H9 (cell line): Measurements from ENCODE around the gene GDI1. TPM values are rescaled to one million over a fixed set of nuclear protein-coding genes. Genes with fewer than 3 reads are reported as not detected.

Source experiments
- DNase-seq: peaks from one replicate; pipeline ENCODE4 v3.0.0-alpha.2; 2017
- H2AFZ ChIP-seq: one replicate; pipeline ENCODE4 v1.6.1; 2013; ENCODE audit warnings: mild to moderate bottlenecking, low read length, control low read depth, moderate library complexity
- H2AK5ac ChIP-seq: 2 replicates; pipeline ENCODE4 v1.6.1; 2013; ENCODE audit warnings: low read length, control low read depth, mixed read lengths; ENCODE audit not compliant: insufficient read length
- H2BK120ac ChIP-seq: one replicate; pipeline ENCODE4 v1.6.1; 2013; ENCODE audit warnings: low read depth, mild to moderate bottlenecking, low read length, control low read depth, inconsistent platforms; ENCODE audit not compliant: poor library complexity, severe bottlenecking
- H2BK12ac ChIP-seq: 2 replicates; pipeline ENCODE4 v1.6.1; 2013; ENCODE audit warnings: low read length, control low read depth, mixed read lengths, low read depth; ENCODE audit not compliant: insufficient read length
- H2BK15ac ChIP-seq: 2 replicates; pipeline ENCODE4 v1.6.1; 2013; ENCODE audit warnings: low read depth, low read length, control low read depth
- H2BK20ac ChIP-seq: one replicate; pipeline ENCODE4 v1.6.1; 2013; ENCODE audit warnings: low read depth, mild to moderate bottlenecking, low read length, control low read depth, inconsistent platforms; ENCODE audit not compliant: poor library complexity, severe bottlenecking
- H2BK5ac ChIP-seq: 2 replicates; pipeline ENCODE4 v1.6.1; 2013; ENCODE audit warnings: low read length, control low read depth, mixed read lengths; ENCODE audit not compliant: insufficient read length
- H3K14ac ChIP-seq: 2 replicates; pipeline ENCODE4 v1.6.1; 2013; ENCODE audit warnings: low read length, control low read depth; ENCODE audit not compliant: insufficient read depth
- H3K18ac ChIP-seq: 2 replicates; pipeline ENCODE4 v1.6.1; 2013; ENCODE audit warnings: low read depth, mild to moderate bottlenecking, mixed read lengths, low read length, control low read depth; ENCODE audit not compliant: insufficient read length
- H3K23ac ChIP-seq: 2 replicates; pipeline ENCODE4 v1.6.1; 2013; ENCODE audit warnings: low read length, control low read depth, mixed read lengths, low read depth; ENCODE audit not compliant: insufficient read length
- H3K23me2 ChIP-seq: 2 replicates; pipeline ENCODE4 v1.6.1; 2013; ENCODE audit warnings: low read depth, mild to moderate bottlenecking, mixed read lengths, low read length, control low read depth; ENCODE audit not compliant: insufficient read length, poor library complexity, severe bottlenecking
- H3K27ac ChIP-seq: 2 replicates; pipeline ENCODE4 v1.5.1; 2013; ENCODE audit warnings: low read length, control low read depth, mixed read lengths, low read depth; ENCODE audit not compliant: insufficient read length
- H3K27me3 ChIP-seq: 2 replicates; pipeline ENCODE4 v1.6.1; 2013; ENCODE audit warnings: low read length, control low read depth, inconsistent platforms; ENCODE audit not compliant: insufficient read depth
- H3K4ac ChIP-seq: 2 replicates; pipeline ENCODE4 v1.6.1; 2013; ENCODE audit warnings: low read depth, mild to moderate bottlenecking, control low read depth, inconsistent platforms, low read length, moderate library complexity
- H3K4me1 ChIP-seq: 2 replicates; pipeline ENCODE4 v1.6.1; 2013; ENCODE audit warnings: low read length, control low read depth, inconsistent platforms; ENCODE audit not compliant: insufficient read depth
- H3K4me2 ChIP-seq: 2 replicates; pipeline ENCODE4 v1.6.1; 2013; ENCODE audit warnings: low read length, control low read depth, mixed read lengths; ENCODE audit not compliant: insufficient read length, insufficient read depth
- H3K56ac ChIP-seq: 2 replicates; pipeline ENCODE4 v1.6.1; 2013; ENCODE audit warnings: low read depth, mild to moderate bottlenecking, mixed read lengths, low read length, control low read depth; ENCODE audit not compliant: insufficient read length
- H3K79me1 ChIP-seq: 2 replicates; pipeline ENCODE4 v1.6.1; 2013; ENCODE audit warnings: low read depth, mild to moderate bottlenecking, moderate library complexity, low read length, control low read depth, inconsistent platforms; ENCODE audit not compliant: insufficient read depth, poor library complexity, severe bottlenecking
- H3K79me2 ChIP-seq: 2 replicates; pipeline ENCODE4 v1.6.1; 2013; ENCODE audit warnings: low read length, control low read depth, inconsistent platforms; ENCODE audit not compliant: insufficient read depth
- H3K9ac ChIP-seq: 2 replicates; pipeline ENCODE4 v1.6.1; 2013; ENCODE audit warnings: low read length, control low read depth, mixed read lengths; ENCODE audit not compliant: insufficient read length; ENCODE audit errors: extremely low read depth
- H3K9me3 ChIP-seq: one replicate; pipeline ENCODE4 v1.6.1; 2013; ENCODE audit warnings: low read depth, low read length, inconsistent platforms; ENCODE audit not compliant: control insufficient read depth
- H3T11ph ChIP-seq: one replicate; pipeline ENCODE4 v1.6.1; 2013; ENCODE audit warnings: mild to moderate bottlenecking, low read length, control low read depth, inconsistent platforms
- H4K20me1 ChIP-seq: one replicate; pipeline ENCODE4 v1.6.1; 2013; ENCODE audit not compliant: control insufficient read depth, insufficient read length, insufficient read depth
- H4K5ac ChIP-seq: 2 replicates; pipeline ENCODE4 v1.6.1; 2013; ENCODE audit warnings: low read depth, mild to moderate bottlenecking, mixed read lengths, low read length, control low read depth; ENCODE audit not compliant: insufficient read length
- H4K8ac ChIP-seq: replicated peaks from 2 replicates; pipeline ENCODE4 v1.6.1; 2013; ENCODE audit warnings: low read length, control low read depth, mixed read lengths, low read depth; ENCODE audit not compliant: insufficient read length
- H4K91ac ChIP-seq: 2 replicates; pipeline ENCODE4 v1.6.1; 2013; ENCODE audit warnings: low read depth, mild to moderate bottlenecking, moderate library complexity, mixed read lengths, low read length, control low read depth; ENCODE audit not compliant: insufficient read length
- H3K27ac Mint-ChIP-seq, 3 experiments: 2 replicates in 2 of 3; 3 replicates in 1 of 3; pipeline ENCODE4 v1.8.0; 2020 to 2021; ENCODE audit warnings: mixed read lengths in 3 of 3, mild to moderate bottlenecking in 1 of 3, moderate library complexity in 1 of 3
- H3K27me3 Mint-ChIP-seq: 2 replicates; pipeline ENCODE4 v1.8.0; 2021; ENCODE audit warnings: low read depth, mild to moderate bottlenecking, moderate library complexity, mixed read lengths
- H3K36me3 Mint-ChIP-seq, 3 experiments: 2 replicates in 2 of 3; 3 replicates in 1 of 3; pipeline ENCODE4 v1.8.0; 2020 to 2021; ENCODE audit warnings: low read depth in 3 of 3, mixed read lengths in 3 of 3; ENCODE audit not compliant: insufficient read depth in 1 of 3
- H3K4me1 Mint-ChIP-seq, 2 experiments: 2 replicates each; pipeline ENCODE4 v1.8.0; 2020; ENCODE audit warnings: mixed read lengths in 2 of 2
- H3K4me3 Mint-ChIP-seq, 2 experiments: 2 replicates in 1 of 2; 3 replicates in 1 of 2; pipeline ENCODE4 v1.8.0; 2020 to 2021; ENCODE audit warnings: mild to moderate bottlenecking in 2 of 2, mixed read lengths in 2 of 2, moderate library complexity in 1 of 2
- H3K9me3 Mint-ChIP-seq, 2 experiments: 2 replicates in 1 of 2; 3 replicates in 1 of 2; pipeline ENCODE4 v1.8.0; 2020; ENCODE audit warnings: mild to moderate bottlenecking in 2 of 2, mixed read lengths in 2 of 2, moderate library complexity in 1 of 2
- CTCF ChIP-seq: fragments of 200-600 bp; sonication (generic); conservative IDR thresholded peaks from 3 replicates; pipeline ENCODE4 v1.8.0; 2021; ENCODE audit warnings: antibody characterized with exemption, mild to moderate bottlenecking
- WGBS: extraction: QIAGEN DNeasy Blood & Tissue Kit; methylation state at CpG from one replicate; pipeline ENCODE4 v1.1.7; 2013; ENCODE audit warnings: missing lambda C conversion rate, low lambda C conversion rate, mixed read lengths; ENCODE audit not compliant: insufficient read length; ENCODE audit errors: extremely low coverage; 5-methylcytosine and 5-hydroxymethylcytosine counted together
- total RNA-seq: library from RNA; stranded (reverse); gene quantifications from 2 replicates; pipeline ENCODE4 v1.2.1, GENCODE V29; 2021

Gene GDI1
- total RNA-seq, 1 experiment from 2014 or later, result 111 TPM

GRCh38 chrX:154420402-154420756 is 16.6 kb upstream of the GDI1 start:
- no peak overlapping the region for H4K5ac ChIP-seq
- H3K4me1 ChIP-seq, result no peaks in the 10 kb centered on the region
- H3K36me3 Mint-ChIP-seq, result peaks cover 11 to 19% (median 14%) of the 10 kb centered on the region in 3 experiments
- no peak overlapping the region for H2BK20ac ChIP-seq
- H4K8ac ChIP-seq, result no peak overlapping the region
- no peak overlapping the region for H2AK5ac ChIP-seq
- no peak overlapping the region for H3K23ac ChIP-seq
- no peak overlapping the region for H3K9ac ChIP-seq
- H3K9me3 ChIP-seq, result peaks cover 34% of the 10 kb centered on the region
- H4K91ac ChIP-seq, result no peak overlapping the region
- H3K4me1 Mint-ChIP-seq, result no peaks in the 10 kb centered on the region
- no peaks in the 10 kb centered on the region for H3K79me1 ChIP-seq
- H3T11ph ChIP-seq, result no peak overlapping the region
- TF ChIP-seq CTCF, result no peak
- no peak for DNase-seq
- H3K4ac ChIP-seq, result no peak overlapping the region
- no peaks in the 10 kb centered on the region for H3K23me2 ChIP-seq
- H3K27ac Mint-ChIP-seq, result no peak overlapping the region
- H4K20me1 ChIP-seq, result no peaks in the 10 kb centered on the region
- no peaks in the 10 kb centered on the region for H3K79me2 ChIP-seq
- no peaks in the 10 kb centered on the region for H3K27me3 ChIP-seq
- H3K27ac ChIP-seq, result no peak overlapping the region
- no peak overlapping the region for H2BK15ac ChIP-seq
- no peak overlapping the region for H3K4me2 ChIP-seq
- H2BK12ac ChIP-seq, result no peak overlapping the region
- no peak overlapping the region for H2AFZ ChIP-seq
- H3K18ac ChIP-seq, result no peak overlapping the region
- H2BK120ac ChIP-seq, result no peak overlapping the region
- H3K27me3 Mint-ChIP-seq, result no peaks in the 10 kb centered on the region
- H3K9me3 Mint-ChIP-seq, result peaks cover 64 to 73% of the 10 kb centered on the region in 2 experiments
- no peak overlapping the region for H2BK5ac ChIP-seq
- no peak overlapping the region for H3K14ac ChIP-seq
- H3K4me3 Mint-ChIP-seq, result no peak overlapping the region
- no peak overlapping the region for H3K56ac ChIP-seq
- no CpG with 5 or more reads among the region's 10 CpGs for WGBS
